HG02642 (cell line): Measurements from ENCODE around the gene UQCC5.

Experiments used
- ATAC-seq: cut with Tn5 transposase; IDR thresholded peaks from one replicate; pipeline ENCODE4 v1.9.1; 2021; ENCODE audit warnings: mild to moderate bottlenecking; ENCODE audit not compliant: unreplicated experiment, poor library complexity

Gene UQCC5

DNA sequence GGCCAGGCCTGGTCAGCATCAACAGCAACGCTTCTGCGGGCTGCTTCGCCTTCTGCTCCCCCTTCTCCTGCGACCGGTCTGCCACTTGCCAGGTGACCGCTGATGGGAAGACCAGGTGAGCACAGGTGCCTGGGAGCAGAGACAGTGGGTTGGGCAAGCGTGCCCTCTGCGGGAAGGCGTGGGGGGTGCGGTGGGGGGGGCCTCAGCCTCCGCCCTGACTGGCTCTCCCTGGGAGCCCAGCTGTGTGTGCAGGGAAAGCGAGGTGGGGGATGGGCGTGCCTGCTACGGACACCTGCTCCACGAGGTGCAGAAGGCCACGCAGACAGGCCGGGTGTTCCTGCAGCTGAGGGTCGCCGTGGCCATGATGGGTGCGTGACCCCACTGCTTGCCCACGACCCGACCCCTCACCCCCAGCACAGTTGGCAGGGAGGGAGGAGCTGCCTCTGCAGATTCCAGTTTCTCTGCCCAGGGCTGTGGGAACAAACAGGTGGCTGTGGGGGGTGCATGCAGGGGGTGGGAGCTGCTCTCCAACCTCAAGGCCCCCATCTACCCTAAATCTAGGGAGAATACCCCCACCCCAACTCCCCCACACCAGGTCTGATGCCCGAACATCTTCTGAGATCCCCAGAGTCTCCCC, 32.5 kb upstream of the UQCC5 start:
- ATAC-seq, result no peak

DNA sequence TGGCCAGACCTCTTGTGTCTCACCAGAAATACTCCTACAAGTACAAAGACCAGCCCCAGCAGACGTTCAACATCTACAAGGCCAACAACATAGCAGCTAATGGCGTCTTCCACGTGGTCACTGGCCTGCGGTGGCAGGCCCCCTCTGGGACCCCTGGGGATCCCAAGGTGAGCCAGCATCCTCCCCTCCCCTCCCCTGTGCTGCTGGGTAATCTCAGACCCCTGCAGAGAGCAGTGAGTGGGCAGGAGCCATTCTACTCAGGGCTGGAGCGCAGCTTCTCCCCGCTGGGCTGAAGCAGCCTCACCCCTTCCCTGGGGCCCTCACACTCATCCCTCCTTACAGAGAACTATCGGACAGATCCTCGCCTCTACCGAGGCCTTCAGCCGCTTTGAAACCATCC, 31.4 kb upstream of the UQCC5 start:
- ATAC-seq, result no peak

DNA sequence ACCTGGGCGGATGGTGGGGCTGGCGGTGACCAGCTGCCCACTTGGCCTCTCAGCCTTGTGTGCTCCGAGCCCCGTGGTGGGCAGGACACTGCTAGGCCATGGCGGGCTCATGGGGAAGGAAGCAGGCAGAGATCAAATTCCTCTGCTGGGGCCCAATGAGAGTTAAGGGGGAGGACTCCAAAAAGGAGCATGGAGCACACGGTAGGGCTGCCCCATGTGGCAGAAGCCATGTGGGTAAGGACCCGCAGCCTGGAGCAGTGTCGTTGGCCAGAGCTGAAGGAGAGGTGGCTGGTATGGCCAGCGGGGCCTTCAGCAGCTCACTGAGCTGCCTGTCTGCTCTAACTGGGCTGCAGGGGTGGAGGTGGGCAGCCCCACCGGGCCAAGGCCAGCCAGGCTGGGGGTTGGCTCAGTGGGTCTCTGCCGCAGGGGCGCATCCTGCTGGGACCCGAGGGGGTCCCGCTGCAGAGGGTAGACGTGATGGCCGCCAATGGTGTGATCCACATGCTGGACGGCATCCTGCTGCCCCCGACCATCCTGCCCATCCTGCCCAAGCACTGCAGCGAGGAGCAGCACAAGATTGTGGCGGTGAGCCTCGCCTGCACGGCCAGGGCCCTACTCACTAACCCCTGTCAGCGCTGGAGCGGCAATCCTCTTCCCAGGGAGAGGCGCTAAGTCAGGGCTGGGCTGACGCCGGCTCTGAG, 30.0 kb upstream of the UQCC5 start:
- ATAC-seq, result no peak

- no peak for ATAC-seq
Observed at GRCh38 chr3:52507359-52507758, 29.0 kb upstream of the UQCC5 start.

DNA sequence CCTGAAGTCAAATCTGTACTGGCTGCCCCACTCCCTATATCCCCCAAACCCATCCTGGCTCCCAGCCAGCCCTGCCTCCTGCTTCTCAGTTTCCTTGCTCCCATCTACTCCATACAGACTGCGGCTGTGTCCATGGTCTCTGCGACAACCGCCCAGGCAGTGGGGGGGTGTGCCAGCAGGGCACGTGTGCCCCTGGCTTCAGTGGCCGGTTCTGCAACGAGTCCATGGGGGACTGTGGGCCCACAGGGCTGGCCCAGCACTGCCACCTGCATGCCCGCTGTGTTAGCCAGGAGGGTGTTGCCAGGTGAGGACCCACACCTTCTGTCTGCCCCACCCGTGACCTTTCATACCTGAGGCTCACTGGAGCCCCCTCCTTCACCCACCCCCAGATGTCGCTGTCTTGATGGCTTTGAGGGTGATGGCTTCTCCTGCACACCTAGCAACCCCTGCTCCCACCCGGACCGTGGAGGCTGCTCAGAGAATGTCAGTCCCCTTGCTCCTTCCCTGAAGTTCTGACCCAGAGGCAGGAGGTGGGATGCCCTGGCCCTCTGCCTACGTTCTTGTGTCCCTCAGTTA, 26.6 kb upstream of the UQCC5 start:
- no peak for ATAC-seq

DNA sequence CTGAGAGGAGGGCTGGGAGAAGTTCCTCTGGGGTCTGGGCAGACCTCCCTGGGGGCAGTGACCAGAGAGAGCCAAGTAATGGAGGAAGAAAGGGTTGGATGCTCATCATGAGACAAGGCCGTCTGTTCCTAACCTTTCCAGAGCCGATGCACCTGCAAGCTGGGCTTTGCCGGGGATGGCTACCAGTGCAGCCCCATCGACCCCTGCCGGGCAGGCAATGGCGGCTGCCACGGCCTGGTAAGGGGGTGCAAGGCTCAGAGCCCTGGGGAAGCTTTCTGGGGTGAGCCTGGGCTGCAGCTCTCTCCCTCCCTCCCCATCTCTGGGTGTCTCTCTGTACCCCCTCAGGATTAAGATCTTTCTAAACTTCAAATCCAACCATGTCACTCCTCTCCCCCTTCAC, 24.9 kb upstream of the UQCC5 start:
- no peak for ATAC-seq

DNA sequence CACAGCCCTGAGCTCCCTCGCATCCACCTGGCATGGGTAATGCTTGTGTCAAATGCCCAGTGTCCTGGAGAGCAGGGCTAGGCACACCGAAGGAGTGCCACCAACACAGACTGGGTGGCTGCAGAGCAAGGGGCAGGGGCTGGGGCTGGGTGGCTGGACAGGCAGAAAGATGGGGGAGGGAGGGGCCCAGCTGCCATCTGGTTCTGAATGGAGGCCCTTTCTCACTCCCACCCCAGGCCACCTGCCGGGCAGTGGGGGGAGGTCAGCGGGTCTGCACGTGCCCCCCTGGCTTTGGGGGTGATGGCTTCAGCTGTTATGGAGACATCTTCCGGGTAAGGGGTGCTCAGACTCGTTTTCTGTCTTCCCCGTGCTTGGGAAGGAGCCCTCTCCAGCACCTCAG, 24.3 kb upstream of the UQCC5 start:
- ATAC-seq, result no peak

- no peak for ATAC-seq
Observed at GRCh38 chr3:52512727-52513126, 23.7 kb upstream of the UQCC5 start.

GRCh38 chr3:52513281-52513680, 23.1 kb upstream of the UQCC5 start:
- ATAC-seq, result no peak

DNA sequence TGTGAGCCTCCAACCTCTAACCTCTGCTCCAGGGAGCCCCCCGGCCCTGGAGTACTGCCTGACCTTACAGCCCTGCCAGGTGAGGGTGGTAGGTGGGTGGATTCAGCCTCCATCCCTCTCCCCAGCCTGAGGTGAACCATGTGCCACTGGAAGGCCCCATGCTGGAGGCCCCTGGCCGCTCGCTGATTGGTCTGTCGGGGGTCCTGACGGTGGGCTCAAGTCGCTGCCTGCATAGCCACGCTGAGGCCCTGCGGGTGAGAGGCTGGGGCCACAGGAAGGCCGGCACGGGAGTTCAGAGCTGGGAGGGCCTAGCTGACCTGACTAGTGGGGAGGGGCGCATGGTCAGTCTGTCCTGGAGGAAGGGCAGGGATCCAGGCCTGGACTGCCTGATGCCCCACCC, 21.8 kb upstream of the UQCC5 start:
- no peak for ATAC-seq

DNA sequence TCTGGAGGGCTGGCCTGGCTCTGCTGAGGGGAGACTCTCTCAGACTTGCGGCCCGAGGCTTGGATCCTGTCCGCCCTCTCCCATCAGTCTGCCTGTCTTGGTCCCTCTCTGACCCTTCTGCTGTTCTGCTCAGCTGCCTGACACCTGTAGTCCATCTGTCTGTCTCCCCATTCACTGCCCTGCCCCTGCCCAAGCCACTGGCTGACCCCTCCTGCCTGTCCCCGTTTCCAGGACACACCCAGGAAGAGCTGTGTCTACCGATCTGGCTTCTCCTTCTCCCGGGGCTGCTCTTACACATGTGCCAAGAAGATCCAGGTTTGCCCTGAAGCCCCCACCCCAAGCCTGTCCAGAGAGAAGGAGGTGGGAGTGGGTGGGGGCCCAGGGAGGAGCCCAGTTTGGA, 21.2 kb upstream of the UQCC5 start:
- ATAC-seq, result no peak

GRCh38 chr3:52516509-52517195, 19.8 kb upstream of the UQCC5 start:
- no peak for ATAC-seq

- no peak for ATAC-seq
Observed at GRCh38 chr3:52517796-52518722, 18.3 kb upstream of the UQCC5 start.

- ATAC-seq, result no peak
Observed at GRCh38 chr3:52518723-52519444, 17.5 kb upstream of the UQCC5 start.

- ATAC-seq, result no peak
Observed at GRCh38 chr3:52519445-52520140, 16.8 kb upstream of the UQCC5 start.

DNA sequence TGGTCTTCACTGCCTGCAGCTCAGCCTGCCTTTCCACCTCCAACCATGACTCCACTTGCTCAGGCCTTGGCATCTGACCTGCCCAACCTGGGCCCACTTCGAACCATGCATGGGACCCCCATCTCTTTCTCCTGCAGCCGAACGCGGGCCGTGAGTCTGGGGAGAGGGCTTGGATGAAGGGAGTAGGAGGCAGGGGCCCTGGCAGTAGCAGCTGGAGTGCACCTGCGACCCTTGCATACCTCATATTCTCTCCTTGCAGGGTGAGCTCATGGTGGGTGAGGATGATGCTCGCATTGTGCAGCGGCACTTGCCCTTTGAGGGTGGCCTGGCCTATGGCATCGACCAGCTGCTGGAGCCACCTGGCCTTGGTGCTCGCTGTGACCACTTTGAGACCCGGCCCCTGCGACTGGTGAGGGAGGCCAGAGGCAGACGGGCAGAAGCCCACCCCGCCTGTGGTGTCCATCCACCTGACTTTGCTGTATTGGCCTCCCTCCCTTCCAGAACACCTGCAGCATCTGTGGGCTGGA, 16.2 kb upstream of the UQCC5 start:
- no peak for ATAC-seq

GRCh38 chr3:52520716-52521487, 15.5 kb upstream of the UQCC5 start:
- ATAC-seq, result no peak

GRCh38 chr3:52521488-52521824, 14.9 kb upstream of the UQCC5 start:
- no peak for ATAC-seq
